GM23338 (cell line): Measurements from ENCODE around the gene TBC1D5. TPM values are rescaled to one million over a fixed set of nuclear protein-coding genes. Genes with fewer than 3 reads are reported as not detected.

Experiments
- CREB1 ChIP-seq: fragments of 250-450 bp; sonication (Bioruptor Pico); IDR thresholded peaks from 2 replicates; pipeline ENCODE4 v1.5.0; 2020; ENCODE audit warnings: low read depth, mild to moderate bottlenecking, moderate library complexity
- EZH2phosphoT487 ChIP-seq: fragments of 200-600 bp; sonication (generic); IDR thresholded peaks from one replicate; pipeline ENCODE4 v1.8.1; 2018; ENCODE audit warnings: antibody characterized with exemption; ENCODE audit not compliant: unreplicated experiment
- JUNB ChIP-seq: IDR thresholded peaks from one replicate; pipeline ENCODE4 v1.6.1; 2016; ENCODE audit warnings: antibody characterized with exemption; ENCODE audit not compliant: unreplicated experiment
- NANOG ChIP-seq: IDR thresholded peaks from 2 replicates; pipeline ENCODE4 v1.6.1; 2016; ENCODE audit warnings: antibody characterized with exemption, borderline replicate concordance
- POLR2AphosphoS5 ChIP-seq: IDR thresholded peaks from 2 replicates; pipeline ENCODE4 v1.6.1; 2016; ENCODE audit warnings: antibody characterized with exemption, low read depth
- ZNF114 ChIP-seq: fragments of 250-450 bp; sonication (Bioruptor Pico); IDR thresholded peaks from 2 replicates; pipeline ENCODE4 v1.5.0; 2020; ENCODE audit warnings: mild to moderate bottlenecking, moderate library complexity
- polyA plus RNA-seq: library from polyadenylated mRNA; unstranded; fragments of >200 nt; fragmentation: Nextera tagmentation; extraction: Ambion mirVana; gene quantifications from 2 replicates; pipeline ENCODE4 v1.2.1, GENCODE V29; 2016
- total RNA-seq: library from RNA; depleted of rRNA; stranded (reverse); fragments of >200 nt; shearing (Covaris generic); gene quantifications from 2 replicates; pipeline ENCODE4 v1.2.3, GENCODE V29; 2014
- TF ChIP-seq, protein P1 (sequence below): fragments of 250-450 bp; sonication (Bioruptor Pico); IDR thresholded peaks from 2 replicates; pipeline ENCODE4 v1.5.0; 2020; ENCODE audit warnings: mild to moderate bottlenecking, moderate library complexity
- TF ChIP-seq, protein P2 (sequence below): IDR thresholded peaks from one replicate; pipeline ENCODE4 v1.6.1; 2018; ENCODE audit warnings: antibody characterized with exemption; ENCODE audit not compliant: unreplicated experiment
- TF ChIP-seq, protein P3 (sequence below): IDR thresholded peaks from 2 replicates; pipeline ENCODE4 v1.6.1; 2016; ENCODE audit warnings: antibody characterized with exemption

Gene TBC1D5
- total and polyA plus RNA-seq, 2 experiments from 2014 or later: 21.8 to 48.1 TPM

GRCh38 chr3:17218587-17218986, 523.8 kb downstream of the TBC1D5 start (continued):
- TF ChIP-seq, protein P1, sequence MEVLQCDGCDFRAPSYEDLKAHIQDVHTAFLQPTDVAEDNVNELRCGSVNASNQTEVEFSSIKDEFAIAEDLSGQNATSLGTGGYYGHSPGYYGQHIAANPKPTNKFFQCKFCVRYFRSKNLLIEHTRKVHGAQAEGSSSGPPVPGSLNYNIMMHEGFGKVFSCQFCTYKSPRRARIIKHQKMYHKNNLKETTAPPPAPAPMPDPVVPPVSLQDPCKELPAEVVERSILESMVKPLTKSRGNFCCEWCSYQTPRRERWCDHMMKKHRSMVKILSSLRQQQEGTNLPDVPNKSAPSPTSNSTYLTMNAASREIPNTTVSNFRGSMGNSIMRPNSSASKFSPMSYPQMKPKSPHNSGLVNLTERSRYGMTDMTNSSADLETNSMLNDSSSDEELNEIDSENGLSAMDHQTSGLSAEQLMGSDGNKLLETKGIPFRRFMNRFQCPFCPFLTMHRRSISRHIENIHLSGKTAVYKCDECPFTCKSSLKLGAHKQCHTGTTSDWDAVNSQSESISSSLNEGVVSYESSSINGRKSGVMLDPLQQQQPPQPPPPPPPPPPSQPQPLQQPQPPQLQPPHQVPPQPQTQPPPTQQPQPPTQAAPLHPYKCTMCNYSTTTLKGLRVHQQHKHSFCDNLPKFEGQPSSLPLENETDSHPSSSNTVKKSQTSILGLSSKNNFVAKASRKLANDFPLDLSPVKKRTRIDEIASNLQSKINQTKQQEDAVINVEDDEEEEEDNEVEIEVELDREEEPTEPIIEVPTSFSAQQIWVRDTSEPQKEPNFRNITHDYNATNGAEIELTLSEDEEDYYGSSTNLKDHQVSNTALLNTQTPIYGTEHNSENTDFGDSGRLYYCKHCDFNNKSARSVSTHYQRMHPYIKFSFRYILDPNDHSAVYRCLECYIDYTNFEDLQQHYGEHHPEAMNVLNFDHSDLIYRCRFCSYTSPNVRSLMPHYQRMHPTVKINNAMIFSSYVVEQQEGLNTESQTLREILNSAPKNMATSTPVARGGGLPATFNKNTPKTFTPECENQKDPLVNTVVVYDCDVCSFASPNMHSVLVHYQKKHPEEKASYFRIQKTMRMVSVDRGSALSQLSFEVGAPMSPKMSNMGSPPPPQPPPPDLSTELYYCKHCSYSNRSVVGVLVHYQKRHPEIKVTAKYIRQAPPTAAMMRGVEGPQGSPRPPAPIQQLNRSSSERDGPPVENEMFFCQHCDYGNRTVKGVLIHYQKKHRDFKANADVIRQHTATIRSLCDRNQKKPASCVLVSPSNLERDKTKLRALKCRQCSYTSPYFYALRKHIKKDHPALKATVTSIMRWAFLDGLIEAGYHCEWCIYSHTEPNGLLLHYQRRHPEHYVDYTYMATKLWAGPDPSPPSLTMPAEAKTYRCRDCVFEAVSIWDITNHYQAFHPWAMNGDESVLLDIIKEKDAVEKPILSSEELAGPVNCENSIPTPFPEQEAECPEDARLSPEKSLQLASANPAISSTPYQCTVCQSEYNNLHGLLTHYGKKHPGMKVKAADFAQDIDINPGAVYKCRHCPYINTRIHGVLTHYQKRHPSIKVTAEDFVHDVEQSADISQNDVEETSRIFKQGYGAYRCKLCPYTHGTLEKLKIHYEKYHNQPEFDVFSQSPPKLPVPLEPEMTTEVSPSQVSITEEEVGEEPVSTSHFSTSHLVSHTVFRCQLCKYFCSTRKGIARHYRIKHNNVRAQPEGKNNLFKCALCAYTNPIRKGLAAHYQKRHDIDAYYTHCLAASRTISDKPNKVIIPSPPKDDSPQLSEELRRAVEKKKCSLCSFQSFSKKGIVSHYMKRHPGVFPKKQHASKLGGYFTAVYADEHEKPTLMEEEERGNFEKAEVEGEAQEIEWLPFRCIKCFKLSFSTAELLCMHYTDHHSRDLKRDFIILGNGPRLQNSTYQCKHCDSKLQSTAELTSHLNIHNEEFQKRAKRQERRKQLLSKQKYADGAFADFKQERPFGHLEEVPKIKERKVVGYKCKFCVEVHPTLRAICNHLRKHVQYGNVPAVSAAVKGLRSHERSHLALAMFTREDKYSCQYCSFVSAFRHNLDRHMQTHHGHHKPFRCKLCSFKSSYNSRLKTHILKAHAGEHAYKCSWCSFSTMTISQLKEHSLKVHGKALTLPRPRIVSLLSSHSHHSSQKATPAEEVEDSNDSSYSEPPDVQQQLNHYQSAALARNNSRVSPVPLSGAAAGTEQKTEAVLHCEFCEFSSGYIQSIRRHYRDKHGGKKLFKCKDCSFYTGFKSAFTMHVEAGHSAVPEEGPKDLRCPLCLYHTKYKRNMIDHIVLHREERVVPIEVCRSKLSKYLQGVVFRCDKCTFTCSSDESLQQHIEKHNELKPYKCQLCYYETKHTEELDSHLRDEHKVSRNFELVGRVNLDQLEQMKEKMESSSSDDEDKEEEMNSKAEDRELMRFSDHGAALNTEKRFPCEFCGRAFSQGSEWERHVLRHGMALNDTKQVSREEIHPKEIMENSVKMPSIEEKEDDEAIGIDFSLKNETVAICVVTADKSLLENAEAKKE: no peak
- no peak for TF ChIP-seq ZNF114 (CRISPR knock-in tag)
- TF ChIP-seq, protein P2, sequence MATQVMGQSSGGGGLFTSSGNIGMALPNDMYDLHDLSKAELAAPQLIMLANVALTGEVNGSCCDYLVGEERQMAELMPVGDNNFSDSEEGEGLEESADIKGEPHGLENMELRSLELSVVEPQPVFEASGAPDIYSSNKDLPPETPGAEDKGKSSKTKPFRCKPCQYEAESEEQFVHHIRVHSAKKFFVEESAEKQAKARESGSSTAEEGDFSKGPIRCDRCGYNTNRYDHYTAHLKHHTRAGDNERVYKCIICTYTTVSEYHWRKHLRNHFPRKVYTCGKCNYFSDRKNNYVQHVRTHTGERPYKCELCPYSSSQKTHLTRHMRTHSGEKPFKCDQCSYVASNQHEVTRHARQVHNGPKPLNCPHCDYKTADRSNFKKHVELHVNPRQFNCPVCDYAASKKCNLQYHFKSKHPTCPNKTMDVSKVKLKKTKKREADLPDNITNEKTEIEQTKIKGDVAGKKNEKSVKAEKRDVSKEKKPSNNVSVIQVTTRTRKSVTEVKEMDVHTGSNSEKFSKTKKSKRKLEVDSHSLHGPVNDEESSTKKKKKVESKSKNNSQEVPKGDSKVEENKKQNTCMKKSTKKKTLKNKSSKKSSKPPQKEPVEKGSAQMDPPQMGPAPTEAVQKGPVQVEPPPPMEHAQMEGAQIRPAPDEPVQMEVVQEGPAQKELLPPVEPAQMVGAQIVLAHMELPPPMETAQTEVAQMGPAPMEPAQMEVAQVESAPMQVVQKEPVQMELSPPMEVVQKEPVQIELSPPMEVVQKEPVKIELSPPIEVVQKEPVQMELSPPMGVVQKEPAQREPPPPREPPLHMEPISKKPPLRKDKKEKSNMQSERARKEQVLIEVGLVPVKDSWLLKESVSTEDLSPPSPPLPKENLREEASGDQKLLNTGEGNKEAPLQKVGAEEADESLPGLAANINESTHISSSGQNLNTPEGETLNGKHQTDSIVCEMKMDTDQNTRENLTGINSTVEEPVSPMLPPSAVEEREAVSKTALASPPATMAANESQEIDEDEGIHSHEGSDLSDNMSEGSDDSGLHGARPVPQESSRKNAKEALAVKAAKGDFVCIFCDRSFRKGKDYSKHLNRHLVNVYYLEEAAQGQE: no peak
- TF ChIP-seq JUNB: no peak
- no peak for TF ChIP-seq NANOG
- TF ChIP-seq, protein P3, sequence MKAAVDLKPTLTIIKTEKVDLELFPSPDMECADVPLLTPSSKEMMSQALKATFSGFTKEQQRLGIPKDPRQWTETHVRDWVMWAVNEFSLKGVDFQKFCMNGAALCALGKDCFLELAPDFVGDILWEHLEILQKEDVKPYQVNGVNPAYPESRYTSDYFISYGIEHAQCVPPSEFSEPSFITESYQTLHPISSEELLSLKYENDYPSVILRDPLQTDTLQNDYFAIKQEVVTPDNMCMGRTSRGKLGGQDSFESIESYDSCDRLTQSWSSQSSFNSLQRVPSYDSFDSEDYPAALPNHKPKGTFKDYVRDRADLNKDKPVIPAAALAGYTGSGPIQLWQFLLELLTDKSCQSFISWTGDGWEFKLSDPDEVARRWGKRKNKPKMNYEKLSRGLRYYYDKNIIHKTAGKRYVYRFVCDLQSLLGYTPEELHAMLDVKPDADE: no peak
- no peak for TF ChIP-seq CREB1 (CRISPR knock-in tag)
- no peak for TF ChIP-seq POLR2AphosphoS5
- no peak for TF ChIP-seq EZH2phosphoT487
